Stimulated activated naive CD4-positive, alpha-beta T cell treated with Interleukin-2 at 50 U/mL for 16 hours (primary cell): Measurements from ENCODE around the gene SLC6A6.

Experiments used
- DNase-seq: peaks from one replicate; lab custom pipeline; 2025; lab: John Stamatoyannopoulos, UW

The SLC6A6 gene

GRCh38 chr3:14402304-14402811, at the start of gene SLC6A6:
TSS of gene SLC6A6 (plus strand) at chr3:14402606. CDS start at chr3:14443635, 41,029 bp downstream.
- DNase-seq: peak; percentile 94

- no peak for DNase-seq
Observed at GRCh38 chr3:14353502-14353901, 48.9 kb upstream of the SLC6A6 start.

- DNase-seq: no peak
Observed at GRCh38 chr3:14357463-14357862, 44.9 kb upstream of the SLC6A6 start.

- DNase-seq: no peak
Observed at GRCh38 chr3:14358426-14359211, 43.8 kb upstream of the SLC6A6 start.

GRCh38 chr3:14359348-14359747, 43.1 kb upstream of the SLC6A6 start:
- no peak for DNase-seq

GRCh38 chr3:14360123-14360881, 42.1 kb upstream of the SLC6A6 start:
- no peak for DNase-seq

GRCh38 chr3:14361068-14361677, 41.2 kb upstream of the SLC6A6 start:
- no peak for DNase-seq

GRCh38 chr3:14362890-14363289, 39.5 kb upstream of the SLC6A6 start:
- no peak for DNase-seq

- no peak for DNase-seq
Observed at GRCh38 chr3:14363379-14363778, 39.0 kb upstream of the SLC6A6 start.

GRCh38 chr3:14363991-14364390, 38.4 kb upstream of the SLC6A6 start:
- DNase-seq: no peak

- no peak for DNase-seq
Observed at GRCh38 chr3:14364580-14365292, 37.7 kb upstream of the SLC6A6 start.

GRCh38 chr3:14366248-14366647, 36.2 kb upstream of the SLC6A6 start:
- no peak for DNase-seq

- DNase-seq: no peak
Observed at GRCh38 chr3:14366915-14367823, 35.2 kb upstream of the SLC6A6 start.

GRCh38 chr3:14368146-14368545, 34.3 kb upstream of the SLC6A6 start:
- no peak for DNase-seq

- DNase-seq: no peak
Observed at GRCh38 chr3:14368885-14369284, 33.5 kb upstream of the SLC6A6 start.

GRCh38 chr3:14369675-14370669, 32.4 kb upstream of the SLC6A6 start:
- no peak for DNase-seq

GRCh38 chr3:14370720-14371572, 31.5 kb upstream of the SLC6A6 start:
- DNase-seq: no peak

GRCh38 chr3:14371573-14372474, 30.6 kb upstream of the SLC6A6 start:
- no peak for DNase-seq
